A549 (cell line): ENCODE results near the gene LRRC36. TPM values are rescaled to one million over a fixed set of nuclear protein-coding genes. Genes with fewer than 3 reads are reported as not detected.

Experiments used
- ATAC-seq, 2 experiments: fragments of 200-7000 bp in 1 of 2; fragments of >200 bp in 1 of 2; cut with Nextera tagmentation in 1 of 2; cut with Tn5 transposase in 1 of 2; 3 replicates each; pipeline versions ENCODE4 v1.8.0 to v1.9.1; 2018 to 2020; ENCODE audit warnings: mild to moderate bottlenecking in 1 of 2, moderate library complexity in 1 of 2
- CTCF ChIA-PET: fragments of 300-600 bp; sonication (Branson Sonifier 250); formaldehyde crosslinking; extraction: SDS; loops from one replicate; lab custom pipeline; 2021; ENCODE audit warnings: antibody characterized with exemption, inconsistent platforms; lab: Yijun Ruan, JAX
- POLR2A ChIA-PET: fragments of 350-600 bp; formaldehyde crosslinking; extraction: SDS; loops from one replicate; lab custom pipeline; 2021; ENCODE audit warnings: antibody characterized with exemption, inconsistent platforms; lab: Yijun Ruan, JAX
- DNase-seq, 2 experiments: peaks; one replicate each; pipeline versions ENCODE4 v3.0.0 to v3.0.0-alpha.2; 2011 to 2016; ENCODE audit warnings: low read depth in 1 of 2, low spot score in 1 of 2
- FAIRE-seq: peaks from 2 replicates; lab custom pipeline; 2011; peaks lifted over from hg19 to GRCh38; lab: Jason Lieb, UNC
- H3K27ac ChIP-seq, 2 experiments: fragments of >200 bp; sonication (Bioruptor Twin); formaldehyde crosslinking; 3 replicates each; pipeline ENCODE4 v1.5.1; 2016 to 2017
- H3K4me1 ChIP-seq: fragments of >200 bp; sonication (Bioruptor Twin); formaldehyde crosslinking; 3 replicates; pipeline ENCODE4 v1.6.1; 2016
- H3K4me2 ChIP-seq: fragments of >200 bp; sonication (Bioruptor Twin); formaldehyde crosslinking; 3 replicates; pipeline ENCODE4 v1.6.1; 2016
- H3K4me3 ChIP-seq: fragments of >200 bp; sonication (Bioruptor Twin); formaldehyde crosslinking; 3 replicates; pipeline ENCODE4 v1.5.1; 2016
- H3K9me3 ChIP-seq: fragments of >200 bp; sonication (Bioruptor Twin); formaldehyde crosslinking; 3 replicates; pipeline ENCODE4 v1.6.1; 2016
- BHLHE40 ChIP-seq: IDR thresholded peaks from 2 replicates; pipeline ENCODE4 v1.6.1; 2012; ENCODE audit warnings: low read depth, low read length, inconsistent platforms
- CBX2 ChIP-seq: fragments of 200-600 bp; sonication (generic); IDR thresholded peaks from 2 replicates; pipeline ENCODE4 v1.6.1; 2016; ENCODE audit warnings: low read depth, mild to moderate bottlenecking, borderline replicate concordance
- CBX8 ChIP-seq: fragments of 200-600 bp; sonication (generic); IDR thresholded peaks from 2 replicates; pipeline ENCODE4 v1.6.1; 2016
- CHD4 ChIP-seq: fragments of 200-600 bp; sonication (generic); IDR thresholded peaks from 2 replicates; pipeline ENCODE4 v1.6.1; 2016; ENCODE audit warnings: antibody characterized with exemption, mild to moderate bottlenecking, borderline replicate concordance
- E2F6 ChIP-seq: IDR thresholded peaks from 2 replicates; pipeline ENCODE4 v1.6.1; 2012; ENCODE audit warnings: low read depth, borderline replicate concordance
- EP300 ChIP-seq, 2 experiments: fragments of >200 bp; sonication (Bioruptor Twin); formaldehyde crosslinking; IDR thresholded peaks; 2 replicates in 1 of 2; 3 replicates in 1 of 2; pipeline ENCODE4 v1.6.1; 2016 to 2017
- ESRRA ChIP-seq: fragments of 150-350 bp; IDR thresholded peaks from 2 replicates; pipeline ENCODE4 v1.6.1; 2014; ENCODE audit warnings: mild to moderate bottlenecking, low read length, borderline replicate concordance
- FOSB ChIP-seq: fragments of 250-450 bp; sonication (Bioruptor Pico); IDR thresholded peaks from 2 replicates; pipeline ENCODE4 v1.5.0; 2020; ENCODE audit warnings: mild to moderate bottlenecking, moderate library complexity
- FOSL2 ChIP-seq, 2 experiments: fragments of 450-650 bp in 1 of 2; fragments of >200 bp in 1 of 2; sonication (Bioruptor Twin) in 1 of 2; formaldehyde crosslinking; IDR thresholded peaks; 2 replicates each; pipeline versions ENCODE4 v1.5.0 to v1.6.1; 2016 to 2020; ENCODE audit warnings: mild to moderate bottlenecking in 1 of 2, moderate library complexity in 1 of 2
- FOXS1 ChIP-seq: fragments of 250-450 bp; sonication (Bioruptor Pico); IDR thresholded peaks from 2 replicates; pipeline ENCODE4 v1.5.0; 2020; ENCODE audit warnings: mild to moderate bottlenecking, moderate library complexity
- HMGXB4 ChIP-seq: fragments of 250-450 bp; sonication (Bioruptor Pico); IDR thresholded peaks from 2 replicates; pipeline ENCODE4 v1.5.0; 2021; ENCODE audit warnings: mild to moderate bottlenecking, moderate library complexity, borderline replicate concordance
- HOXB5 ChIP-seq: fragments of 250-450 bp; sonication (Bioruptor Pico); IDR thresholded peaks from 2 replicates; pipeline ENCODE4 v1.5.0; 2020; ENCODE audit warnings: mild to moderate bottlenecking, moderate library complexity
- MAZ ChIP-seq: fragments of 150-350 bp; IDR thresholded peaks from 2 replicates; pipeline ENCODE4 v1.6.1; 2014; ENCODE audit warnings: antibody characterized with exemption, low read depth, low read length, borderline replicate concordance
- NFE2L2 ChIP-seq: fragments of 150-350 bp; conservative IDR thresholded peaks from 2 replicates; pipeline ENCODE4 v1.6.1; 2014; ENCODE audit warnings: low read length
- NPAS2 ChIP-seq: fragments of 250-450 bp; sonication (Bioruptor Pico); IDR thresholded peaks from 2 replicates; pipeline ENCODE4 v1.8.0; 2022; ENCODE audit warnings: mild to moderate bottlenecking, moderate library complexity, borderline replicate concordance
- POLR2A ChIP-seq: IDR thresholded peaks from 2 replicates; pipeline ENCODE4 v1.6.1; 2012; ENCODE audit warnings: mild to moderate bottlenecking, low read length
- RARB ChIP-seq: fragments of 250-450 bp; sonication (Bioruptor Pico); IDR thresholded peaks from 2 replicates; pipeline ENCODE4 v1.8.0; 2021; ENCODE audit warnings: mild to moderate bottlenecking, moderate library complexity
- RFX5 ChIP-seq: fragments of 450-650 bp; IDR thresholded peaks from 2 replicates; pipeline ENCODE4 v1.7.1; 2014; ENCODE audit warnings: antibody characterized with exemption, mild to moderate bottlenecking, moderate library complexity
- TFCP2L1 ChIP-seq: fragments of 250-450 bp; sonication (Bioruptor Pico); IDR thresholded peaks from 2 replicates; pipeline ENCODE4 v1.5.0; 2021; ENCODE audit warnings: mild to moderate bottlenecking
- TP53 ChIP-seq: fragments of 250-450 bp; sonication (Bioruptor Pico); IDR thresholded peaks from 2 replicates; pipeline ENCODE4 v1.5.0; 2021; ENCODE audit warnings: mild to moderate bottlenecking, moderate library complexity
- ZFP36 ChIP-seq: fragments of 450-650 bp; IDR thresholded peaks from 2 replicates; pipeline ENCODE4 v1.6.1; 2014; ENCODE audit warnings: borderline replicate concordance; ENCODE audit not compliant: partially characterized antibody
- WGBS: methylation state at CpG from one replicate; pipeline ENCODE4 v1.1.6; 2017; ENCODE audit errors: missing lambda C conversion rate; 5-methylcytosine and 5-hydroxymethylcytosine counted together
- polyA plus RNA-seq, 4 experiments: library from polyadenylated mRNA; depleted of rRNA in 3 of 4; stranded (reverse); fragments of >200 nt; fragmentation: RNase III in 1 of 4; extraction: RNeasy Plus Mini Kit Qiagen cat#74134 plus additional on column Dnase treatment in 1 of 4; gene quantifications; 2 replicates in 3 of 4; 3 replicates in 1 of 4; pipeline ENCODE4 v1.2.3, GENCODE V29; 2011 to 2017
- TF ChIP-seq, protein P1 (sequence below): fragments of >200 bp; sonication (Bioruptor Twin); formaldehyde crosslinking; IDR thresholded peaks from 3 replicates; pipeline ENCODE4 v1.6.1; 2016
- TF ChIP-seq, protein P2 (sequence below): IDR thresholded peaks from 2 replicates; pipeline ENCODE4 v1.6.1; 2012

The LRRC36 gene
- polyA plus RNA-seq, 2 of the 4 experiments (the other 2 are of a cell fraction), result 0.48 to 0.57 TPM

- TF ChIP-seq TP53 (no peak), FOSL2 (IDR thresholded peaks at IDR 0.05) (no peak), FOSL2 (CRISPR knock-in tag; IDR thresholded peaks at IDR 0.05) (no peak), HOXB5 (CRISPR knock-in tag) (no peak), ESRRA (no peak), RARB (CRISPR knock-in tag) (no peak), POLR2A (no peak), NPAS2 (CRISPR knock-in tag) (no peak), TFCP2L1 (CRISPR knock-in tag) (no peak), BHLHE40 (no peak), EP300 (IDR thresholded peaks at IDR 0.05) (no peak), FOSB (CRISPR knock-in tag) (no peak), NFE2L2 (no peak), CBX2 (no peak), HMGXB4 (CRISPR knock-in tag) (no peak), ZFP36 (no peak), CHD4 (no peak), CBX8 (no peak), RFX5 (no peak)
- no peak overlapping the region for H3K4me2 ChIP-seq
- FAIRE-seq, result no peak
- H3K9me3 ChIP-seq, result no peaks in the 10 kb centered on the region
- peaks cover 15% of the 10 kb centered on the region for H3K4me1 ChIP-seq
- 71% methylated on average over 3 of the region's 3 CpGs for WGBS
- no peak for DNase-seq
- ATAC-seq, result no peak
- ChIA-PET CTCF (interaction anchor here (1.0 to 6.2 kb wide), 22 partner anchors 8 to 194 kb away, joined by 3 to 49 read pairs (median 9); no protein-coding TSS in a partner anchor), POLR2A (no interaction called here)
- H3K4me3 ChIP-seq, result no peak overlapping the region
- H3K27ac ChIP-seq, result no peak overlapping the region
These were observed 1.1 kb downstream of the LRRC36 start for GRCh38 chr16:67327743-67328142.

- Histone ChIP-seq H3K27ac (no peak overlapping the region), H3K4me1 (peaks cover 15% of the 10 kb centered on the region), H3K4me2 (peak overlapping the region; percentile 52; the same call in 2 of the 3 replicates), H3K9me3 (no peaks in the 10 kb centered on the region), H3K4me3 (no peak overlapping the region)
- POLR2A ChIA-PET, result no interaction called here
- ATAC-seq (no peak), DNase-seq (no peak), FAIRE-seq (no peak)
- CTCF ChIA-PET, result interaction anchor here (1.1 to 6.2 kb wide), 5 partner anchors 10 to 98 kb away, joined by 3 to 34 read pairs (median 7); partner anchors contain the start of gene ZDHHC1
- 30% methylated on average over 5 of the region's 5 CpGs for WGBS
- TF ChIP-seq FOSL2 (IDR thresholded peaks at IDR 0.05) (no peak), FOSL2 (CRISPR knock-in tag; IDR thresholded peaks at IDR 0.05) (no peak), TP53 (no peak), E2F6 (no peak), HOXB5 (CRISPR knock-in tag) (no peak), FOXS1 (no peak), RARB (CRISPR knock-in tag) (no peak), NPAS2 (CRISPR knock-in tag) (no peak), RFX5 (no peak), MAZ (no peak)
- TF ChIP-seq, protein P1, sequence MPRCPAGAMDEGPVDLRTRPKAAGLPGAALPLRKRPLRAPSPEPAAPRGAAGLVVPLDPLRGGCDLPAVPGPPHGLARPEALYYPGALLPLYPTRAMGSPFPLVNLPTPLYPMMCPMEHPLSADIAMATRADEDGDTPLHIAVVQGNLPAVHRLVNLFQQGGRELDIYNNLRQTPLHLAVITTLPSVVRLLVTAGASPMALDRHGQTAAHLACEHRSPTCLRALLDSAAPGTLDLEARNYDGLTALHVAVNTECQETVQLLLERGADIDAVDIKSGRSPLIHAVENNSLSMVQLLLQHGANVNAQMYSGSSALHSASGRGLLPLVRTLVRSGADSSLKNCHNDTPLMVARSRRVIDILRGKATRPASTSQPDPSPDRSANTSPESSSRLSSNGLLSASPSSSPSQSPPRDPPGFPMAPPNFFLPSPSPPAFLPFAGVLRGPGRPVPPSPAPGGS, result no peak
- TF ChIP-seq, protein P2, sequence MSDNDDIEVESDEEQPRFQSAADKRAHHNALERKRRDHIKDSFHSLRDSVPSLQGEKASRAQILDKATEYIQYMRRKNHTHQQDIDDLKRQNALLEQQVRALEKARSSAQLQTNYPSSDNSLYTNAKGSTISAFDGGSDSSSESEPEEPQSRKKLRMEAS, result no peak
These were observed 3.3 kb downstream of the LRRC36 start for GRCh38 chr16:67329901-67330300.
